ENCODE measurements around the gene MRPL21.

DNA sequence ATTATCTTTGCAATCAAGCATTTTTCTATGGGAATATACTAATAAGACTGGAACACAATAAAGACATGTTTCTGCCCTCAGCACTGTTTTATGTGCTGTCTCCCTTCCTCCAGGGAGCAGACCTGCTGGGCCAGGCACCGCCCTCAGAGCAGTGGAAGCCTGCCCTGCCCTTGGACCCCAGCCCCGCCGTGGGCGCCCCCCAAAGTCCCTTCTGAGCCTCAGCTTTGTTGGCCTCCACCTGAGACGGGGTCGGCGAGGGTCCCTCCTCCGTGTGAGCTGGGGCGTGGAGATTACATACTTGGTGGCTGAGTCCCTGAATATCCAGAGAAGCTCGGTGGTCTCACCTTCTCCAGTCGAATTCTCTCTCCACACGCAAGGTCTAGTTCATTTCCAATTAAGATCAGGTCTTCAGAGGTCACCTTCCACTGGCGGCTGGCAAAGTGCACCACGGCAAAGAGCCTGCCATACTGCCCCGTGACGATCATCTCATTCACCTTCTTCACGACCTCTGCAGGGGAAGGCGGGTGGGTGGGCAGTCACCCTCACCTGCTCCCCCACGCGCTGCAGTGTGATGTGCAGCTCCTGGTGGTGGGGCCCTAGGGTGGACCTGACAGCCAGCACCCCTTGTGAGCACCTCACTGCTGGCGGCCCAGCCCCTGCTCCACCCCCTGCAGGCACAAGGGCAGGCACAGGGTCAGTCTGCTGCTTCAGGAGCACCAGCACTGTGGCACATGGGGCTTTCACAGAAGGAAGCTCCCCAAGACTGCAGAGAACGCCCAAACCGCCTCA is 7.3 kb downstream of the MRPL21 start:
- no peak for TF ChIP-seq POLR2A (IDR thresholded peaks at IDR 0.05)
- TF ChIP-seq, protein P1, sequence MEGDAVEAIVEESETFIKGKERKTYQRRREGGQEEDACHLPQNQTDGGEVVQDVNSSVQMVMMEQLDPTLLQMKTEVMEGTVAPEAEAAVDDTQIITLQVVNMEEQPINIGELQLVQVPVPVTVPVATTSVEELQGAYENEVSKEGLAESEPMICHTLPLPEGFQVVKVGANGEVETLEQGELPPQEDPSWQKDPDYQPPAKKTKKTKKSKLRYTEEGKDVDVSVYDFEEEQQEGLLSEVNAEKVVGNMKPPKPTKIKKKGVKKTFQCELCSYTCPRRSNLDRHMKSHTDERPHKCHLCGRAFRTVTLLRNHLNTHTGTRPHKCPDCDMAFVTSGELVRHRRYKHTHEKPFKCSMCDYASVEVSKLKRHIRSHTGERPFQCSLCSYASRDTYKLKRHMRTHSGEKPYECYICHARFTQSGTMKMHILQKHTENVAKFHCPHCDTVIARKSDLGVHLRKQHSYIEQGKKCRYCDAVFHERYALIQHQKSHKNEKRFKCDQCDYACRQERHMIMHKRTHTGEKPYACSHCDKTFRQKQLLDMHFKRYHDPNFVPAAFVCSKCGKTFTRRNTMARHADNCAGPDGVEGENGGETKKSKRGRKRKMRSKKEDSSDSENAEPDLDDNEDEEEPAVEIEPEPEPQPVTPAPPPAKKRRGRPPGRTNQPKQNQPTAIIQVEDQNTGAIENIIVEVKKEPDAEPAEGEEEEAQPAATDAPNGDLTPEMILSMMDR (IDR thresholded peaks at IDR 0.05), result no peak

Measured in gastroesophageal sphincter (tissue), 3 donors.